Stimulated activated CD8-positive, alpha-beta memory T cell treated with anti-CD3 and anti-CD28 coated beads, Interleukin-15, amount 100 ng/mL, for 24 hours (primary cell): ENCODE measurements around the gene AKR1B1.

Experiments used
- DNase-seq: peaks from one replicate; pipeline ENCODE4 v3.0.0-alpha.2; 2020; ENCODE audit warnings: low read depth

Gene AKR1B1

DNA sequence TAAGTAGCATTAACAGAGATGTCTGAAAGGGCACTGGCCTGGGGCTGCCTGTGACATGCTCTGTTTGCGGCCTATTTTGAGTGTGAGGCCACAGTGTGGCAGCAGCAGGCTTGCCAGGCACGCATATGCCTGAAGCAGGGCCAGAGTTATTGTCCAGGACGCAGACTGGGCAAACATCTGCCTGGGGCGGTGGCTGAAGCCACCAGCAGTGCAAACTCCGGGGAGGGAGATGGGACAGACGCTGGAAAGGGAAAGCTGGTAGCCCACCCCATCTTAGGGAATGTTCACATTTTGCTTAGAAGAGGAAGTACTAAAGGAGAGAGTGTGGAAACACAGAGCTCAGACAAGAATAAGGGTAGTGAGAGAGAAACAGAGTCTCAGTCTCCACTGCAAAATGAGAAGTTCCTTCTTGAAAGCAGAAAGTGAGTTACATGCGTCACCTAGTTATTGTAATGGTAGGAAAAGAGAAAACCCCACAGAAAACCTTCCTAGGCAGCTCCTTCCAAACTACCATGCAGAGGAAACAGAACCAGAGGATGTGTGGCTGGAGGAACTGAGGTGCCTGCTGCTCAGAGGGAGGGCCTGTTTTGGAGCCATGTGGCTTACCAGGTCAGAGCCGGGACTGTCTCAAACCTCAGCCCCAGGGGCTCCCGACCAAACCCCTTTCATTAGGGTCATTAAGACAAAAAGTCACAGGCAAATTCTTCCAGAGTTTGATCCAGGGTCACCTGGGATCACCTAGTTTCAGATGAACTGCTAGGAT lies 14.5 kb downstream of the AKR1B1 start:
- DNase-seq = no peak

DNA sequence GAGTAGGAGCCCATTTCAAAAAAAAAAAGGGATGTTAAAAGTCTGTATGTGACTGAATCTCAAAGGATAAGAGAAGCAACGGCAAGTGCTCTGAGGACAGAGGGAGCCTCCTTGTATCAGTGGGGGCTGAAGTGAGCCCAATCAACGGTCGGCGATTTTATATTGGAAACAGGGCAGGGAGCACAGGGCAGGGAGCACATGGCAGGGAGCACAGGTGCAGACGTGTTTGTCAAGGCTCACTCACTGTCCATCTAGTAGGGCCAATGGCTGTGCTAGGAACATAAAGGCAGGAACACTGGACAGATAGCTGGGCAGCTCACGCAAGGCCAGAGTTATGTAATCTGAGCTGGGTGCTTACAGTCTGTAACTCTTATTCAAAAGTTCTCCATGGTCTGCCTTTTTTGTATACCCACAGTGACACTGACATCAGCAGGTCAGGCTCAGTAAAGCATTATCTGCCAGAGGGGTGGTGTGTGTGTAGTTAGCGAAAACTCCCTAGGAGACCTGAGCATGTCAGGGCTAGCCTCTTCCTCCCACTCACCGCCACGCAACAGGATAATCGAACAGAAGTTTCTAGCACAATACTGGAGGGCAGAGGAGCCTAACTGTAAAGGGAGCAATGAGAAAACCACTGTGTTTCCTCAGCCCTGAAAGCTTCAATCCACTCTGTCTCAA lies 15.4 kb downstream of the AKR1B1 start:
- DNase-seq = no peak

DNA sequence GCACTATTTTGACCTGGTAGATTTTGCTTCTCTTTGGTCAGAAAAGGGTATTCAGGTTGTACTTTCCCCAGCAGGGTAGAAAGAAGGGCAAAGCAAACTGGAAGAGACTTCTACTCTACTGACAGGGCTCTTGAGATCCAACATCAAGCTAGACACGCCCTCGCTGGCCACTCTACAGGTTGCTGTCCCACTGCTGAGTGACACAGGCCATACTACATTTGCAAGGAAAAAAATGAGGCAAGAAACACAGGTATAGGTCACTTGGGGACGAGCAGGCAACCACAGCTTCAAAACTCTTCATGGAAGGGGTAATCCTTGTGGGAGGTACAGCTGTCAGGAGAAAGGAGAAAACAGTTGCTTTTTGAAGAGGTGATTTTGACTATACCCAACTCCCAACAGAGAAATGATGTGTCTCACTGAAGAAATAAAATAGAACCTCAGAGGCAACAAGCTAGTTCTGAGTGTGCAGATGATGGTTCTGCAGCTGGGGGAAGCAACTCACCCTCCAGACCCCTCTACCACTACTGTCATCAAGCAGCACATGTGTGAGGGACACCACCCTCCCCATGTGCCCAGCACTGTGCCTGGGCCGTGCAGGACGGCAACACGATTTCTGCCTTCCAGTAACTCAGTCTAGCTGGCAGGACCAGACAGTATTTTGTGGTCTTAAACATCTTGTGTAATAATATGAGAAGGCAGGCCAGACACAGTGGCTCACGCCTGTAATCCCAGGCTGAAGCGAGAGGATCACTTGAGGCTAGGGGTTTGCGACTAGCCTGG lies 16.3 kb downstream of the AKR1B1 start:
- no peak for DNase-seq

DNA sequence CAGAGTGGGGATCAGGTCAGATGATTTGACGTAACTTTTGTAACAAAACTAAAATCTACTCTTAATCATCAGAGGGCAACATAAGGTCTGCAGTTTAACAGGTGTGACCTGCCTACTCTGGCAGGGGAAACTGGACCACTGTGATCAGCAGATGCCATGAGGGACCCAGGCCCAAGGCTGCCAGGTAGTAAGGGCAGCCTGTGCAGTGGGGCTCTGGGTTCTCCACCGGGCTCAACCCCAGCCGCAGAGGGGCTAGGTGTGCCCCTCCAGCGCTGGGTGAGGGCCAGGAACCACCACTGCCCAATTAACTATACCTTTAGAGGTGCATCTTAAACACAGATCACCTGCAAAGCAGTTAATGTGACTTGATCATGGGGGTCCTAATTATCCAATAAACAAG lies 17.6 kb downstream of the AKR1B1 start:
- no peak for DNase-seq

DNA sequence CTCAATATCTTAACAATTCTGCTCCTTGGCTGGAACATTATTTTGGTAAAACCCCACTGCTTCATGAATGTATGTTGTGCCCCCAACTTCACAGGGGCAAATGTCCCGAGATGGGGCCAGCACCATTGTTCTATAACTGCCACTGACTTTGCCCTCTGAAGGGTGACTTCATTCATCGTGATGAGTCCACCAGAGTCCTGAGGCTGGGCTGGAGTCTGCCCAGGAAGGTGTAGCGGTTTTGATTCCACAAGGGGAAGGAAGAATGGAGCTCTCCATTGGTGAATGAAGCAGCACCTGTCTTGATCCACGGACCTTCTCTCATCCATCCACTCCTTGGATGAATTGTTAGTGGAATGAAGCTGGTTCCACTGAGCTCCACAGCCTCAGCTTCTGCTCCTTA lies 18.4 kb downstream of the AKR1B1 start:
- DNase-seq = no peak

DNA sequence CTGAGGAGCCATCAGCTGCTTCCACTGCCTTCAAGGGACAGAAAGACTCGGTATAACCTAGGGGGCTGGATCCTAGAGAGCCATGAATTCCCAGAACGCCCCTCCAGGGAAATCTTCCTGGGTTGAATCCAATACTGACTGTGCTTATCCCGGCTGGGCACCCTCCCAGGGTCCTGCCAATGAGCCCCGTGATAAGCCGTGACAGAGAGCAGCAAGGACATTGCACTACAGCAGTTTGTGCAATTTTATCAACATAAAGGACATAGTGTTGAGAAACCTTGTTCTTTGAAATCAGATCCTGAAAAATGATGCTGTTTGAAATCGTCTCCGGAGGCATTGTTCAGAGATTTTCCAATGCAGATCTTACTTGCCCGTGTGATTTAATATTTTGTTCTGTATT lies 18.8 kb downstream of the AKR1B1 start:
- DNase-seq = no peak

DNA sequence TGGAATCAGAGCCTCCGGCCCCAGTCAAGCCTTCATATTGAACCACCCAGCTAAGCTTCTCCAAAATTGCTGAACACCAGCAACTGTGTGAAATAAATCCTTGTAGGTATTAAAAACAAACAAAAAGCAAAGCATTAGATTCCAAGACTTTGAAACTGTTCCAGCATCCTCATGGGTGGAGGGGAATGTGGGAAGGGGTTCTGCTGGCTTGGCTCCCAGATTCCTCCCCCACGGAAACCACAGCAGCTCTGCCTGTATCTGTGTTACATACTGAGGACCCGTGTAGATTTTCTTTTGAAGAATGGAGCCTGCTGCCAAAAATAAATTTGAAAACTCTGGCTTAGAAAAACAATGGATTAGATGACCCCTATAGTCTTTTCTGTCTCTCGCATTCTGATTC lies 20.0 kb downstream of the AKR1B1 start:
- no peak for DNase-seq

DNA sequence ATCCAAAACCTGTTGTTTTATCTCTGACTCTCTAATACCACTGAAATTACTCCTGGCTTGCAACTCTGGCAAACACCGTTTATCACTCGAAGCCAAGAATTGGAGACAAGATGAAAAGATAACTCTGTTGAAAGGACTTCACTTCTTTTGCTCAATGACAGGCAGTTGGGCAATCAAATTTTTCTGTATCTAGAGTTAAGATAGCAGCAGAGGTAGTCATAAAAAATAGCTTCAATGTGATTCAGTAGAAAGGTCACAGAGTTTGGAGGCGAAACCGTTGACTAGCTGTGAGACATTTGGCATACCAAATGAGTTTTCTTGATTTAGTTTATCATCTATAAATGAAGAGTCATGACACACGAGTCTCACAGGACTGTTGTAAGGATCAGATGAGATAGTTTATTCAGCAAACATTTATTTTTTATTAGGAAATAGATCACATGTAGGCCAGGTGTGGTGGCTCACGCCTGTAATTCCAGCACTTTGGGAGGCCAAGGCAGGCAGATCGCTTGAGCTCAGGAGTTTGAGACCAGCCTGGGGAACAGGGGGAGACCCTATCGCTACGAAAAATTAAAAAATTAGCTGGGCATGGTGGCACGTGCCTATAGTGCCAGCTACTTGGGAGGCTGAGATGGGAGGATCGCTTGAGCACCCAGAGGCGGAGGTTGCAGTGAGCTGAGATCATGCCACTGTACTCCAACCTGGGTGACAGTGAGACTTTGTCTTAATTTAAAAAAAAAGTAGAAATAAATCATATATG lies 23.6 kb downstream of the AKR1B1 start:
- DNase-seq = no peak

DNA sequence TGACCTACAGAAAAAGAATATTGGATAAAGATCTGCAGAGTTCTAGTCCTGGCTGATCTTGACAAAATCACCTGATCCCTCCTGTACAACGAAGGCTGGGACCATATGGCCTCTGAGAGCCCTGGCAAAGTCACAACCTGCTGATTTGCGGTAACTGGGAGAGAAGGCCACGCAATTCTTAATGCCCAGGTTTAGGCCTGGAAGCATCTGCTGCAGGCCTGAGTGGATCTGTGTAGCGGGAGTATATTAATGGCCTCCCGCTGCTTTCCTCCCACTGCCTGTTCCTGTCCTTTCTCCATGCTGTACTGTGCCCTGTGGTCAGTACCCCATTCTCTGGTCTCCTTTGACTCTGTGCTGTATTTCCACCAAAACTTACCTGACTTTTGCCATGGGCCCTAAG lies 24.2 kb downstream of the AKR1B1 start:
- no peak for DNase-seq

DNA sequence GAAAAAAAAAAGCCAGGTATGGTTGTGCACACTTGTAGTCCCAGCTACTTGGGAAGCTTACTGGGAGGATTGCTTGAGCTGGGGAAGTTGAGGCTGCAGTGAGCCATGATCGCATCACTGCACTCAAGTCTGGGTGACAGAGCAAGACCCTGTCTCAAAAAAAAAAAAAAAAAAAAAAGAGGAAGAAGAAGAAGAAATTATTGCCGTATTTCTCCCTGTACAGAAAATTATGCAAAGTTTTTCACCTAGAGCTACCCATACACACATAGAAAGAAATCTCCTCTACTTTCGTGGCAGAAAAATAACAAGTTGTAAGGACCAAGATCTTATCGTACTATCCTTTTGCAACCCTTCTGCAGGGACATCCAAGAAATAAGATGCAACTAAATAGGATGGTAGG lies 25.5 kb downstream of the AKR1B1 start:
- no peak for DNase-seq

DNA sequence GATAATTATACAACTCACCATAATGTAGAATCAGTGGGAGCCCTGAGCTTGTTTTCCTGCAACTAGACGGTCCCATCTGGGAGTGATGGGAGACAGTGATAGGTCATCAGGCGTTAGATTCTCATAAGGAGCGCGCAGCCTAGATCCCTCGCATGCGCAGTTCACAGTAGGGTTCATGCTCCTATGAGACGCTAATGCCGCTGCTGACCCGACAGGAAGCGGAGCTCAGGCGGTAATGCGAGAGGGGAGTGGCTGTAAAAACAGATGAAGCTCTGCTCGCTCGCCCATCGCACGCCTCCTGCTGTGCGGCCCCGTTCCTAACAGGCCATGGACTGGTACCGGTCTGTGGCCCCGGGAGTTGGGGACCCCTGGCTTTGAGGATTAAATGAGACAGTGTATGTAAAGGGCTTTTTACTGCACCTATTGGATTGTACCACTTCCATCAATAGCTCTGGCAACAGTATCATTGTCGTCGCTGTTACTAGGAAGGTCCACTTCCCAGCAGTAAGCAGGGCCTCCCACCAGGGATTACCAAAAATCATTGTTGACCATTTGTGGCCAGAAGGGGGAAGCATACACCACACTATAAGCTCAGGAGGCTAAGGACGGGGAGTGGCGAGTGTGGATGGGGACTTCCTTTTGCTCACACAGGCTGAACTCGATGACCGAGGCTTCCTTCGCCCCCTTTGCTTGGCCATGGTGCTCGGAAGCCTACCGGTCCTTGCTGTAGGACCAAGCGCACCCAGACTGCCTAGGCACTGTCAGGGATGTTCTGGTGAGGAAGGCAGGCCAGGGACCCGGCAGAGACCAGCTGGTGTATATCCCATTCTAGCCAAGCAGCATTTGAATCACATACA lies 26.4 kb downstream of the AKR1B1 start:
- DNase-seq = peak; percentile 41

DNA sequence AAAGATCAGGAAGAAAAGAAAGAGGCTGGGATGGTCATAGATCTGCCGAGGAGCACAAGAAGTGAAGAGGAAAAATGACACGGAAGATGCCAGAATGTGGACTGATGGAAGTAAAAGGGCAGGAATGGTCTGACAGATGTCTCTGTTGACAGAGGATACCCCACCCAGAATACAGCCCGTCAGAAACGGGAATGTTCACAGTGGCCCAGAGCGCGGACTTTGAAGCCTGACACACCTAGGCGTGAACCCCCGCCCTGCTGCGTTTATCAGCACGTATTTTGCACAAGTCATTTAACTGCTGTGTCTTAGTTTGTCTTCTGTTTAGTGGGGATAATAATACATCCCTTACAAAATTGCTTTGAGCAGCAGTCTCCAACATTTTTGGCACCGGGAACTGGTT lies 27.1 kb downstream of the AKR1B1 start:
- DNase-seq = no peak

DNA sequence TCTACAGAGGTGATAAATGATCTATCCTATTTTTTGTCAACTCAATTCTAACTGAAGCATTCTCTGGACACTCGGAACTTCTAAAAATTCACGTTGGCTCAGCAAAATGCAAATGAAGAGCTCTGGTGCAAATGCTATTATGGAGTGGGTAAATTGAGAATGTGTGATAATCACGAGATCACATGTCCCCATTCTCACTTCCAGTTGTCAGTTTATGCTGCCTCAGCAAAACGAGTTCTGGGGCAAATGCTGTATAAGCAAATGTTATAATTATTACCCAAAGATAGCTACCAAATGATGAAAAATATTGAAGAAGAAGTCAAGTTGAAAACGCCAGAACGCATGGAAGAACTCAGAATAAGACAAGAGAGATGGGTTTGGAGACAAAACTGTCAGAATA lies 29.4 kb downstream of the AKR1B1 start:
- no peak for DNase-seq

DNA sequence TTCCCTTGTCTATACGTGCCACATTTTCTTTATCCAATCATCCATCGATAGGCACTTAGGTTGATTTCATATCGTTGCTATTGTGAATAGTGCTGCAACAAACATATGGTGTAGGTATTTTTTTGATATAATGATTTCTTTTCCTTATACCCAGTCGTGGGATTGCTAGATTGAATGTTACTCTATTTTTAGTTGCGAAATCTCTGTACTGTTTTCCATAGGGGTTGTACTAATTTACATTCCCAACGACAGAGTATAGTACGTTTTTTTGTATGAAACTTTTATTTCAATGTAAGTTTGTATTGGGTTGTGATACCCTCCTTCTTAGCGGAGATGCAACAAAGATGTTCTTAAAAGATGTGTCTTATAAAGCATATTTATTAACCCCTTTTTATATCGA lies 30.0 kb downstream of the AKR1B1 start:
- DNase-seq = no peak

DNA sequence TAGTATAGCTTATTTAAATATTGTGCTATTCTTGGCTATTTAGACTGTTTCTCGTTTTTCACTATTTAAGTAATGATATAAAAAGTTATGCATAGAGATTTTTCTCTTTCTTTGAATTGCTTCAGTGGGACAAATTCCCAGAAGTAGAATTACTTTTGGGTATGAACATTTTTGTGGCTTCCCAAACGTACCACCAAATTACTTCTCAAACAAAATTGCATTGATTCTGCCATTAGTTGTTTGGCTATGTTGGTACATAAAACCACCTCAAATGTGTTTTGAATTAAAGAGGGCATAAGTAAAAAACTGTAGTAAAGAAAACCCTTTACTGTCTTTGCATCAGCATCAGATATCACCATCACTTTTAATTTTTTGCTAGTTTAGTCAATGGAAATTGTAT lies 31.0 kb downstream of the AKR1B1 start:
- no peak for DNase-seq

DNA sequence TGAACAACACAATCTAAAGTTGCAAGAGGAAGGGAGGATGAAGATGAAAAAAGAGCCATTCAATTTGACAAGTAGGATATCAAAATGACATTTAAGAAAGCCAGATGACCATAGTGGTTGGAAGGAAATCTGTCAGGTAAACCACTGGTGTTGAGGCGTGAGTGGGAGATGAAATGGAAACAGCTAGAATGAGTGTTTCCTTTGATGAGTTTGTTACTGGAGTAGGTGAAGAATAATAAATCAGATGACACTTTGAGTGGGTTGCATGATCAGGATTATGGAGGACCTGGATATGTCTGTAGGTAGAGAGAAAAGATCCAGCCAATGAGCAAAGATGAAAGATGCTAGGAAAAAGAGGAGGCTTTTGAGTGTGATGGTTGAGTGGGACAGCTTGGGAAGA lies 33.1 kb downstream of the AKR1B1 start:
- no peak for DNase-seq

DNA sequence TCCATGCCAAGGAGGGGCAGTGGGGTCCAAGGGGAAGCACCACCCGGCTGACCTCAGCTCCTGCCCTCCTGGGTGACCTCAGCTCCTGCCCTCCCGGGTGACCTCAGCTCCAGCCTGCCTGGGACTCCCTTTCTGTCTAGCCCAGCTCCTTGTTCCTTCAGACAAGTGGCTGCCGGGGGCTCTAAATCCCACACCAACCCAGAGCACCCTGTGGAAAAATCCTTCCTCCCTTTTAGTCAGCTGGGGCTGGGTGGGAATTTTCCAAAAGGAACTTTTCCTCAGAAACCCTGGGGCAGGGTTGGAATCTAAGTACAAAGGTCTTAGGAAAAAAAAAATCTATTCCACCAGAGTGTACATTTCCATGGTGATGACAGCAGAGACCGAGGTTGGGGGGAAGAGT lies 36.3 kb downstream of the AKR1B1 start:
- DNase-seq = no peak

DNA sequence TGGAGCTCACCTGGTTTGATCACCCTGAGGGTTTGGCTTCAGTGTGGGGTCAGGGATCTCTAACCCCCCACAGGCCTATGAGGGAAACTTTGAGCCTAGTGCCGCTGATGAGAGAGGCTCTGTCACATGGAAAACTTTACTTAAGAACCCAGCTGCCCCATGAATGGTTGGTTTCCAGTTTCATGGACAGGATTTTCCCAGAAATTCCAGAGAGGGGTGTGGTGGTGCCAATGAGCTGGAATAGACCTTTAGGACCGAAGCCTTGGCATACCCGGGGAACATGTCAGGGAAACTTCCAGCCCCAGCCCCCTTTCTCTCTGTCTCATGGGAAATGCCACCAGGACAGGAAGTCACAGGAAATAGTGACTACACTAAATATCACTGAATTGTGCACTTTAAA lies 36.9 kb downstream of the AKR1B1 start:
- DNase-seq = no peak

DNA sequence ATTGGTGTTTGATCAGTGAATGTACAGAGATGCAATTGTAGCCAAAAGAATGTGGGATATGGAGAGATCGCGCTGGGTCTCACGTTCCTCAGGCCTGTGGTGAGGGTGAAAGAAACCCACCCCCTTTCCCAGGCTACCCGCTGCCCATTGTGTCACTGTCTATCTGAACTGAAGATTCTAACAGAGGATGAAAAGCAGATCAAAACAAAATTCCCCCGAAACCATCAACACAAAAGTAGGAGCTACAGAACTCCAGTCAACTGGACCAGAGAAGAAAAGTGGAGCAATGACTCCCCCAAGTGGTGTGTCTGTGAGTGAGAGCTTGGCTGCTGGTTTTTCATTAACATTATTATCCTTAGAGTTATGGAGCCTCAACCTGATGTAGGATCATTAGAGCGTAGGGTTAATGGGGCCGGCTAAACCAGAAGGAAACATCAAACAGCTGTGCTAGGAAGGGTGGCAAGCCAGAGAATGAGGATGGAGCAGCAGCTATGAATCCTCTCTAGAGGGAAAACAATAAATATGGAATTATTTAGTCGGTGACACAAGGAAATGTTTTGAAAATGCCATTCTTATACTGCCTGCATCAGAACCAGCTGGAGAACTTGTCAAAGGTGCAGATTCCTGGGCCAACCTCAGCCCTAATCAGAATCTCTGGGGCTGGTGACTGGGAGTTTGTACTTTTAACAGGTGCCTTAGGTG lies 38.3 kb downstream of the AKR1B1 start:
- DNase-seq = no peak

DNA sequence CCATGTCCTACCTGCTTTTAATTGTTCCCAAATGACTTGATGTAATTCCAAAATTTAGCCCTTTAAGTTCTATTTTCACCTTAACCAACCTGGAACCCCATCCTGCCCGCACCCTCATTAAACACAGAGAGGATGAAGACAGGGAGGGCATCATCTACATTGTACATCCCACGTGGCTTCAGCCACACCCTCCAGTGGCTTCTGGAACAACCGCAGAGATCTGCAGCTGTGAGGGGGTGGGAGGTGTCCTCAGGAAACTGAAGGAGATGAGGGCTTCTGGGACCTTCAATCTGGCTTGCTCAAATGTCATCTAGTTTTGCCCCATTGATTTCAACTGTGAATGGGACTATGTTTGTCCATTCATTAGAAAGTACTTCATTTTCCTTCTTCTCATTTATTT lies 39.0 kb downstream of the AKR1B1 start:
- DNase-seq = no peak

DNA sequence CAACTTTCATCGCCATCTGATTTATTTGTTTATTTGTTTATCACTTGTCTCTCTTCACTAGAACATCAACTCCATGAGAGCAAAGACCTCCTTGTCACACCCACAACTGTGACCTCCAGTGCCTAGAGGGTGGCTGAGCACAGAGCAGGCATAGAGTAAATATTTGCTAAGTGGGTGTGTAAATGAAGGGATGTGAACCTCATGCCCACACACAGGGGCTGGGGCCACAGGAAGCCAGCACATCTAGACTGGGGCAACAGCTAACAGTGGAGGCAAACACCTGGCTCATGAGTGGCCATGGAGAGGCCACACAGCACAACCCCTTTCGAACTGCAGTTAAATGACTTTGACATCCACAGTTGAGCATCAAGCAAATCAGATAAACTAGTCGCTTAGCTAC lies 39.8 kb downstream of the AKR1B1 start:
- no peak for DNase-seq
